ENCODE results near the gene RAB21.

DNA sequence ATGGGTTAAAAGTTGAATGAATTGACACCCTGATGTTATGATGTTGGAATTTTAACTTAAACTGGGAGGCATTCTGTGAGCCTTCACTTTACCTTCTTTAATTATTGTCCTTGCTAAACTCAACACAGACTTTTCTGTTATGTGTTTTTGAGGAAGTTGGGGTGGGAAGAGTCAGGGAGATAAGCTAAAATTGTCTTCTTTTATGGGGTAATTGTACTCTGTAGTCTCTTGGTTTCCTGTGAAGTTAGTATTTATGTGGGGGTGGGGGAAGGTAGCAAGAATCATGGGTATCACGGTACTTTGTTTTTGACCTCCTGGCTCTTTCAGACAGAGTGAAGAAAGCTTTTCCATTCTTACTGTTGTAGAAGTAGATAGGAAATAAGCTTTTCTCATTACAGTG is 32.9 kb downstream of the RAB21 start:
- TF ChIP-seq CTCF (conservative IDR thresholded peaks at IDR 0.05; ENCODE audit: low read depth, low read length) (no peak), EZH2 (IDR thresholded peaks at IDR 0.05; ENCODE audit: low read length, unreplicated experiment) (no peak), EZH2phosphoT487 (IDR thresholded peaks at IDR 0.05; ENCODE audit: borderline replicate concordance, low read length) (no peak)

Data from PC-3 (cell line).